CD1c-positive myeloid dendritic cell (primary cell): Measurements from ENCODE around the gene PPIL1.
"Not testable (repeated sequence)": the region's sequence is repeated elsewhere in the genome, so short reads cannot be mapped to it uniquely, and the experiment has no call there.

ENCODE experiments used
- DNase-seq: peaks from one replicate; pipeline ENCODE4 v3.0.0-alpha.2; 2016; ENCODE audit errors: extremely low spot score

Gene PPIL1

GRCh38 chr6:36817176-36817817 lies 57.3 kb downstream of the PPIL1 start:
- no peak for DNase-seq

GRCh38 chr6:36815962-36816735 lies 58.5 kb downstream of the PPIL1 start:
- no peak for DNase-seq

DNA sequence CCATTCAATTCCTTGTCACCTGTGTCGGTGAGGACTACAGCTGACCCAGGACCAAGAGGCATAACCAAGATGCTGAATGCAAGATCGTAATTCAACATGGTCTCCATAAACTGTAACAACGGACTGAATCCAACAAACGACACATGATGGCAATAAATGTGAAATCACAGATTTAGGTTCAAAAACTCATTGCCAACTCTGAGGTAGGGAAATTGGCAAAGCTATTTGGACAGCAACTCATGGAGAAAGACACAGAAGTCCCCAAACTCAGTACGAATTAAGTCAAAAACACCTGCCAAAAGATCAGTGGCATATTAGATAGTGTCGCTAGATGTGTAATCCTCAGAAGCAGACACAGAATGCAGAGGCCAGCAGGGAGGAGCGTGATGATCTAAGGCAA lies 60.4 kb downstream of the PPIL1 start:
- no peak for DNase-seq

GRCh38 chr6:36813526-36813925 lies 61.1 kb downstream of the PPIL1 start:
- no peak for DNase-seq

DNA sequence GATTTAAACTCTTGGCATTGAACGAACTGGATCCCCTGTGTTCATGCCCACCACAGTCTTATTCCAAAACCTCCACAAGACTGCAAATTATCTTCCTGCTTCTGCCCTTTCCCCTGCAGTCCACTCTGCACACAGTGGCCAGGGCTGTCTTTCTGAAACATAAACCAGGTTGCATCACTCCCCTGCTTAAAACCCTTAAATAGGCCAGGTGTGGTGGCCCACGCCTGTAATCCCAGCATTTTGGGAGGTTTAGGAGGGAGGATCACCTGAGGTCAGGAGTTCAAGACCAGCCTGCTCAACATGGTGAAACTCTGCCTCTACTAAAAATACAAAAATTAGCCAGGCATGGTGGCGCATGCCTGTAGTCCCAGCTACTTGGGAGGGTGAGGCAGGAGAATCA lies 61.6 kb downstream of the PPIL1 start:
- DNase-seq, result not testable (repeated sequence)

DNA sequence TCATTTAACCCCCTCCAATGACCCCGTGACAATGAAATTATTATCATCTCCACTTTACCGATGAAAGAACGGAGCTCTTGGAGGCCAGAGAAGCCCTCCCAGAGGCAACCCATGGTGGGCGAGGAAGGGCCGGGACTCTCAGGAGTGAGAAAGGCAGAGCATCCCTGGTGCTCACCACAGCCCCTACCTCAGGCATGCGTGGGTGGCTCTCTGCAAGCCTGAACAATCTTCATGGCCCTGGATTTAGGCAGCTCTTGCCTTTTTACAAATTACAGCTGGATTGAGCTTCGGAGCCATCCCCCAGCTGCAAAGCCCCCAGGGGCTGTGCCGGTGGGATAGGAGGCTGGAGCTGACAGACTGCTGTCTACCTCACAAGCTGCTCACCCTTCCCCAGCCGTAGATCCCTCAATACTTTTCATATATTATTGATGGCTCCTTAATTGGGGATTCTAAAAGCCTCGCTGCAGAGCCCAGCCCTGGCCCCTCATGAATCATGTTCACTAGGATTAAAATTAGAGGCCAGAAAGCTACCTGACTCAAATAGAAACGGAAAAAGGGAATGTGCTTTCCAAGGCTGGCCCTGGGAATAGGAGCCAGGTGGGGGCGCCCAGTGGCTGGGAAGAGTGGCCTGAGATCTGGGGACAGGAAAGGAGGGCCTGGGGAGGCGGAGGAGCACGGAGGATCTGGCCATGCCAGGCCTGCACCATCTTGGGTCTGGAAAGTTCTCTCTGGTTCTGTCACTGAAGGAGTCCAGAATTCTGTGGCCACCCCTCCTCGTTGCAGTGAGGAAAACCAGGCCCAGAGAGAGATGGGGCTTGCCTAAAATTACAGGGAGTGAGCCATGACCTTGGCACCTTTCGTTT lies 64.4 kb downstream of the PPIL1 start:
- DNase-seq, result no peak

GRCh38 chr6:36809156-36809555 lies 65.4 kb downstream of the PPIL1 start:
- DNase-seq, result no peak

DNA sequence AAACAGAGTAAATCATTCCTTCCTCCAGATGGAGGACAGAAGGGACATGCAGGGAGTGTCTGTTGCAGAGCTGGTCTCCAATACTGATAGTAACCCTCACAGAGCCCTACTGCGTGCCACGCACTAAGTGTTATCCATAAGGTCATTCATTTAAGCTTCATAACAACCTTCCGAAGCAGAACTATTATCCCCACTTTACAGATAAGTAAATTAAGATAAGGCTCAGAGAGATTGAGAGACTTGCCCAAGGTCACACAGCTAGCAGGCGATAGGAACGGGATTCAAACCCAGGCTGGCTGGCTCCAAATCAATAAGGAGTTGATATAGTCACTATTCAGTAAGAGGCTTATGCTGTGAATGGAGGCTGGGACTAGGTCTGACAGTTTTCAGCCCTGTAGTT lies 66.0 kb downstream of the PPIL1 start:
- no peak for DNase-seq

- DNase-seq, result no peak
Measured at GRCh38 chr6:36807750-36808149, 66.9 kb downstream of the PPIL1 start.

GRCh38 chr6:36807143-36807542 lies 67.5 kb downstream of the PPIL1 start:
- no peak for DNase-seq

DNA sequence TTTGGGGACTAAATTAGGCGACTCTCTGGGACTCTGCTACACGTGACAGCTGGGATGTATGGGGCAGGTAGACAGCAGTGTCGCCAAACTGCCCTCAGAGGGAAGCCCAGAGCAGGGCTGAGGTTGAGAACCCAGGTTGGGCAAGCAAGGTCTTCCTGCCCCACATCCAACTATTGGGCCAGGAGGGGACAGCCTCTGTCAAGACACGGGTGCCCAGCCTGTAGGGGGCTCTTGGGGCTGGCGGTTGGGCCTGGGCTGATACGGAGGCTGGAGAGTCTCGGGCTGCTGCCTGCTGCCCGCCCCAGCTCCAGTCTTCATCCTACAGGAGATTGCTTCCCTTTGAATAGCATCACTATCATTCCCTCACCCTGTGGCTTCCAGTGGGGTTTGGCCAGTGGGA lies 68.7 kb downstream of the PPIL1 start:
- no peak for DNase-seq

- DNase-seq, result no peak
Measured at GRCh38 chr6:36805096-36805797, 69.4 kb downstream of the PPIL1 start.
